H1 (cell line): ENCODE data around the gene GLIS2. TPM values are rescaled to one million over a fixed set of nuclear protein-coding genes. Genes with fewer than 3 reads are reported as not detected.

Experiments used
- CTCF ChIA-PET: fragments of 300-600 bp; sonication (Branson Sonifier 250); formaldehyde crosslinking; loops from one replicate; lab custom pipeline; 2021; ENCODE audit not compliant: partially characterized antibody; lab: Charles Lee
- POLR2A ChIA-PET: fragments of 300-600 bp; sonication (Branson Sonifier 250); formaldehyde crosslinking; loops from one replicate; lab custom pipeline; 2021; ENCODE audit warnings: inconsistent platforms; ENCODE audit not compliant: partially characterized antibody; lab: Charles Lee
- DNase-seq, 2 experiments: peaks; one replicate each; pipeline versions ENCODE4 v3.0.0 to v3.0.0-alpha.2; 2010 to 2022; ENCODE audit warnings: low spot score in 2 of 2, low read depth in 1 of 2, mixed read lengths in 1 of 2
- FAIRE-seq: peaks from 2 replicates; lab custom pipeline; 2011; peaks lifted over from hg19 to GRCh38; lab: Jason Lieb, UNC
- H2AFZ ChIP-seq: 2 replicates; pipeline ENCODE4 v1.8.1; 2012; ENCODE audit warnings: low read length, inconsistent platforms
- H2AK5ac ChIP-seq: 2 replicates; pipeline ENCODE4 v1.6.1; 2013; ENCODE audit warnings: low read depth, low read length
- H2BK120ac ChIP-seq: replicated peaks from 2 replicates; pipeline ENCODE3; 2013; ENCODE audit warnings: low read depth, low read length, inconsistent platforms
- H2BK12ac ChIP-seq: 2 replicates; pipeline ENCODE4 v1.6.1; 2013; ENCODE audit warnings: low read depth, low read length
- H2BK15ac ChIP-seq: 2 replicates; pipeline ENCODE4 v1.6.1; 2013; ENCODE audit warnings: low read length
- H2BK20ac ChIP-seq: 2 replicates; pipeline ENCODE4 v1.6.1; 2013; ENCODE audit warnings: low read length
- H2BK5ac ChIP-seq: 2 replicates; pipeline ENCODE4 v1.6.1; 2013; ENCODE audit warnings: low read depth, low read length
- H3K14ac ChIP-seq: 2 replicates; pipeline ENCODE4 v1.6.1; 2013; ENCODE audit warnings: inconsistent platforms; ENCODE audit not compliant: insufficient read length
- H3K18ac ChIP-seq: 2 replicates; pipeline ENCODE4 v1.6.1; 2013; ENCODE audit warnings: low read length; ENCODE audit errors: extremely low read depth
- H3K23ac ChIP-seq: 2 replicates; pipeline ENCODE4 v1.6.1; 2013; ENCODE audit warnings: inconsistent platforms; ENCODE audit not compliant: insufficient read length
- H3K23me2 ChIP-seq: 2 replicates; pipeline ENCODE4 v1.6.1; 2013; ENCODE audit warnings: low read depth, low read length
- H3K27ac ChIP-seq: 2 replicates; pipeline ENCODE4 v1.6.1; 2011; ENCODE audit warnings: low read depth, low read length, inconsistent platforms
- H3K27me3 ChIP-seq, 4 experiments: replicated peaks in 1 of 4; 1 replicate in 1 of 4; 2 replicates in 3 of 4; pipeline versions ENCODE4 v1.6.1 to v1.8.1; 2011 to 2013; ENCODE audit warnings: low read length in 3 of 4, mild to moderate bottlenecking in 3 of 4, inconsistent platforms in 2 of 4, mixed read lengths in 2 of 4, moderate library complexity in 1 of 4; ENCODE audit not compliant: control insufficient read depth in 3 of 4, insufficient read depth in 3 of 4; ENCODE audit errors: extremely low read depth in 1 of 4
- H3K36me3 ChIP-seq, 4 experiments: 2 replicates each; pipeline versions ENCODE4 v1.6.1 to v1.8.1; 2011 to 2013; ENCODE audit warnings: mild to moderate bottlenecking in 4 of 4, low read length in 3 of 4, moderate library complexity in 2 of 4, control low read depth in 1 of 4, inconsistent platforms in 1 of 4; ENCODE audit not compliant: insufficient read depth in 4 of 4, control insufficient read depth in 2 of 4
- H3K4ac ChIP-seq: replicated peaks from 2 replicates; pipeline ENCODE3; 2013; ENCODE audit warnings: low read length, low read depth, mixed read lengths, inconsistent platforms; ENCODE audit not compliant: insufficient read length
- H3K4me1 ChIP-seq, 4 experiments: replicated peaks in 1 of 4; 1 replicate in 1 of 4; 2 replicates in 3 of 4; pipeline versions ENCODE4 v1.6.1 to v1.8.1; 2011 to 2013; ENCODE audit warnings: low read length in 3 of 4, inconsistent platforms in 2 of 4, mixed read lengths in 1 of 4; ENCODE audit not compliant: insufficient read depth in 4 of 4, control insufficient read depth in 3 of 4
- H3K4me2 ChIP-seq, 2 experiments: 2 replicates each; pipeline versions ENCODE4 v1.6.1 to v1.8.1; 2011 to 2013; ENCODE audit warnings: low read depth in 2 of 2, low read length in 2 of 2, control low read depth in 1 of 2, inconsistent platforms in 1 of 2, mild to moderate bottlenecking in 1 of 2; ENCODE audit not compliant: insufficient read depth in 1 of 2
- H3K4me3 ChIP-seq, 4 experiments: fragments of 200-600, 300-600 bp in 1 of 4; sonication (generic), shearing (Covaris generic), sonication (Bioruptor Twin) in 1 of 4; 2 replicates each; pipeline versions ENCODE4 v1.5.1 to v1.8.1; 2011 to 2016; ENCODE audit warnings: low read length in 4 of 4, low read depth in 3 of 4, control low read depth in 2 of 4, inconsistent platforms in 2 of 4, mild to moderate bottlenecking in 2 of 4, mixed read lengths in 1 of 4, moderate library complexity in 1 of 4; ENCODE audit not compliant: insufficient read depth in 2 of 4; ENCODE audit errors: extremely low read depth in 1 of 4
- H3K56ac ChIP-seq: replicated peaks from 2 replicates; pipeline ENCODE3; 2013; ENCODE audit warnings: low read depth, mild to moderate bottlenecking, mixed read lengths, low read length, inconsistent platforms; ENCODE audit not compliant: insufficient read length
- H3K79me1 ChIP-seq: 2 replicates; pipeline ENCODE4 v1.6.1; 2013; ENCODE audit warnings: low read depth, low read length, control low read depth
- H3K79me2 ChIP-seq, 2 experiments: 2 replicates each; pipeline versions ENCODE4 v1.6.1 to v1.8.1; 2012 to 2013; ENCODE audit warnings: low read length in 2 of 2, mild to moderate bottlenecking in 2 of 2, inconsistent platforms in 1 of 2; ENCODE audit not compliant: insufficient read depth in 2 of 2, control insufficient read depth in 1 of 2
- H3K9ac ChIP-seq, 4 experiments: replicated peaks in 1 of 4; 1 replicate in 1 of 4; 2 replicates in 3 of 4; pipeline versions ENCODE4 v1.6.1 to v1.8.1; 2011 to 2013; ENCODE audit warnings: low read depth in 3 of 4, low read length in 3 of 4, control low read depth in 2 of 4, mild to moderate bottlenecking in 2 of 4, moderate library complexity in 2 of 4, inconsistent platforms in 1 of 4; ENCODE audit errors: extremely low read depth in 1 of 4
- H3K9me3 ChIP-seq, 2 experiments: 2 replicates each; pipeline versions ENCODE4 v1.6.1 to v1.8.1; 2012 to 2013; ENCODE audit warnings: mild to moderate bottlenecking in 2 of 2, moderate library complexity in 2 of 2, control low read depth in 1 of 2, inconsistent platforms in 1 of 2, low read depth in 1 of 2, low read length in 1 of 2, mixed read lengths in 1 of 2; ENCODE audit not compliant: insufficient read depth in 2 of 2
- H4K20me1 ChIP-seq, 2 experiments: replicated peaks in 1 of 2; 2 replicates each; pipeline versions ENCODE3 to v1.8.1; 2011 to 2013; ENCODE audit warnings: inconsistent platforms in 2 of 2, low read length in 2 of 2, mild to moderate bottlenecking in 1 of 2; ENCODE audit not compliant: insufficient read depth in 2 of 2, control insufficient read depth in 1 of 2
- H4K5ac ChIP-seq: 2 replicates; pipeline ENCODE4 v1.6.1; 2013; ENCODE audit warnings: low read length, low read depth, mixed read lengths, inconsistent platforms; ENCODE audit not compliant: insufficient read length
- H4K8ac ChIP-seq: 2 replicates; pipeline ENCODE4 v1.8.0; 2013; ENCODE audit warnings: mild to moderate bottlenecking, moderate library complexity, low read length, inconsistent platforms; ENCODE audit not compliant: insufficient read depth; ENCODE audit errors: extremely low read depth
- H4K91ac ChIP-seq: replicated peaks from 2 replicates; pipeline ENCODE3; 2013; ENCODE audit warnings: low read length, mixed read lengths, inconsistent platforms; ENCODE audit not compliant: insufficient read length
- BACH1 ChIP-seq: IDR thresholded peaks from 2 replicates; pipeline ENCODE4 v1.6.1; 2012; ENCODE audit warnings: low read length, improper control_type of control experiment
- CEBPB ChIP-seq: IDR thresholded peaks from 2 replicates; pipeline ENCODE4 v1.6.1; 2012; ENCODE audit warnings: low read depth, low read length
- JUN ChIP-seq: IDR thresholded peaks from 2 replicates; pipeline ENCODE4 v1.6.1; 2011; ENCODE audit warnings: low read depth, mild to moderate bottlenecking, improper control_type of control experiment, low read length
- NANOG ChIP-seq: IDR thresholded peaks from 2 replicates; pipeline ENCODE4 v1.6.1; 2011; ENCODE audit warnings: low read length, low read depth, mild to moderate bottlenecking, inconsistent platforms; ENCODE audit not compliant: insufficient read depth, poor library complexity, severe bottlenecking
- NRF1 ChIP-seq: IDR thresholded peaks from 2 replicates; pipeline ENCODE4 v1.6.1; 2011; ENCODE audit warnings: mild to moderate bottlenecking, low read depth, low read length, improper control_type of control experiment
- POU5F1 ChIP-seq: IDR thresholded peaks from 2 replicates; pipeline ENCODE4 v1.6.1; 2011; ENCODE audit warnings: low read depth, mild to moderate bottlenecking, low read length, moderate library complexity
- RAD21 ChIP-seq, 2 experiments: IDR thresholded peaks in 1 of 2; conservative IDR thresholded peaks in 1 of 2; 2 replicates each; pipeline ENCODE4 v1.6.1; 2011; ENCODE audit warnings: low read depth in 2 of 2, low read length in 2 of 2, improper control_type of control experiment in 1 of 2, inconsistent platforms in 1 of 2, mild to moderate bottlenecking in 1 of 2, moderate library complexity in 1 of 2
- RBBP5 ChIP-seq: IDR thresholded peaks from 2 replicates; pipeline ENCODE4 v1.7.1; 2012; ENCODE audit warnings: low read depth, mild to moderate bottlenecking, inconsistent platforms, low read length, moderate library complexity, borderline replicate concordance
- RFX5 ChIP-seq: IDR thresholded peaks from 2 replicates; pipeline ENCODE4 v1.6.1; 2011; ENCODE audit warnings: low read depth, low read length, improper control_type of control experiment, borderline replicate concordance
- RNF2 ChIP-seq: fragments of 200-900, 300-1000 bp; sonication (generic); IDR thresholded peaks from 2 replicates; pipeline ENCODE4 v1.7.1; 2016; ENCODE audit warnings: borderline replicate concordance, low read depth, mild to moderate bottlenecking, antibody characterized with exemption, low read length; ENCODE audit not compliant: poor library complexity, severe bottlenecking; ENCODE audit errors: missing control alignments
- SRF ChIP-seq: IDR thresholded peaks from 2 replicates; pipeline ENCODE4 v1.6.1; 2011; ENCODE audit warnings: mild to moderate bottlenecking, low read depth, low read length, moderate library complexity
- YY1 ChIP-seq: IDR thresholded peaks from 2 replicates; pipeline ENCODE4 v1.6.1; 2011; ENCODE audit warnings: low read depth, mild to moderate bottlenecking, low read length
- whole genome bisulfite sequencing, 2 experiments: shearing (Covaris generic) in 1 of 2; methylation state at CpG; one replicate each; pipeline versions ENCODE4 v1.1.6 to v1.1.7; 2013 to 2015; ENCODE audit warnings: low lambda C conversion rate in 2 of 2, mixed read lengths in 2 of 2, inconsistent platforms in 1 of 2, low coverage in 1 of 2, missing lambda C conversion rate in 1 of 2; ENCODE audit not compliant: insufficient replicate concordance in 2 of 2, insufficient coverage in 1 of 2, insufficient read length in 1 of 2; ENCODE audit errors: extremely low coverage in 1 of 2, missing lambda C conversion rate in 1 of 2; 5-methylcytosine and 5-hydroxymethylcytosine counted together
- polyA plus RNA-seq, 7 experiments: library from polyadenylated mRNA; depleted of rRNA in 3 of 7; stranded (reverse) in 5 of 7; unstranded in 2 of 7; fragments of >200 nt in 5 of 7; fragments of 200-250 nt in 2 of 7; gene quantifications; 1 replicate in 5 of 7; 2 replicates in 1 of 7; 4 replicates in 1 of 7; pipeline versions ENCODE4 v1.2.1 to v1.2.3, GENCODE V29; 2011 to 2013; ENCODE audit warnings: missing spikeins in 2 of 7, mixed read lengths in 2 of 7
- total RNA-seq: library from RNA; stranded (reverse); fragmentation: NEBNext Ultra II Directional; extraction: Animal tissue kit (Norgen Biotek cat#: 25700); gene quantifications from 2 replicates; pipeline ENCODE4 v1.2.1, GENCODE V29; 2021

GLIS2 gene
- total and polyA plus RNA-seq, 2 of the 8 experiments (the other 6 are each of a cell fraction or from before 2014, with no cell fraction given): 4.3 to 17.4 TPM

DNA sequence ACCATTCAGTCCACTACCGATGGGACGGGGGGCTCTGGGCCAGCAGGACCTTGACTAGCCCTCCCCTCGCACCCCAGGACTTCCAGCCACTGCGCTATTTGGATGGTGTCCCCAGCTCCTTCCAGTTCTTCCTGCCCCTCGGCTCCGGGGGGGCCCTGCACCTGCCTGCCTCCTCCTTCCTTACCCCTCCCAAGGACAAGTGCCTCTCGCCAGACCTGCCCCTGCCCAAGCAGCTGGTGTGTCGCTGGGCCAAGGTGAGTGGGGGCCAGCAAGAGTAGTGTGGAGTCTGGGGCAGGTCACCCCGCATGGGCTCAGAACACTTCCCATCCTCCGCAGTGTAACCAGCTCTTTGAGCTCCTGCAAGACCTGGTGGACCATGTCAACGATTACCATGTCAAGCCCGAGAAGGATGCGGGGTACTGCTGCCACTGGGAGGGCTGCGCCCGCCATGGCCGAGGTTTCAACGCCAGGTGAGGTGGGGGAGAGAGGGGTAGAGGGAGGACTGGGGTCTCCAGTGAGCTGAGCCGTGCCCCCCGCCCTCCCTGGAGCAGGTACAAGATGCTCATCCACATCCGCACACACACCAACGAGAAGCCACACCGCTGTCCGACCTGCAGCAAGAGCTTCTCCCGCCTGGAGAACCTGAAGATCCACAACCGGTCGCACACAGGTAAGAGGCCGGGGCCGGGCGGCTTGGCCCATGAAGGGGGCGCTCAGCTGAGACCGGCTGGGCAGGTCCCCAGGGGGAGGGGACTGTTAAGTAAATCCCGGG lies 19.0 kb downstream of the GLIS2 start:
- Histone ChIP-seq H4K8ac (no peak overlapping the region), H3K79me1 (peaks cover 3% of the 10 kb centered on the region), H4K91ac (no peak overlapping the region), H4K20me1 (peaks cover 9 to 23% of the 10 kb centered on the region in 2 experiments), H2BK20ac (no peak overlapping the region), H3K14ac (no peak overlapping the region), H2BK5ac (no peak overlapping the region), H2BK120ac (no peak overlapping the region), H3K9ac (no peak overlapping the region), H3K4me3 (no peak overlapping the region), H3K27me3 (no peaks in the 10 kb centered on the region), H3K4ac (no peak overlapping the region), H2AFZ (no peak overlapping the region), H3K56ac (no peak overlapping the region), H3K18ac (no peak overlapping the region), H2AK5ac (no peak overlapping the region), H3K27ac (no peak overlapping the region), H3K4me1 (no peaks in the 10 kb centered on the region; a peak in 3 of 7 replicates), H3K9me3 (no peaks in the 10 kb centered on the region), H4K5ac (no peak overlapping the region), H2BK12ac (no peak overlapping the region), H2BK15ac (no peak overlapping the region), H3K36me3 (peaks cover 0 to 6% (median 2%) of the 10 kb centered on the region in 4 experiments; a peak in 4 of 8 replicates), H3K23ac (no peak overlapping the region), H3K4me2 (no peak overlapping the region), H3K79me2 (0 out of 4 replicates have a peak, but pooled peaks cover 0 to 3% of the 10 kb centered on the region in 2 experiments), H3K23me2 (no peaks in the 10 kb centered on the region)
- POLR2A ChIA-PET: interaction anchor here (0.6 to 16.2 kb wide), 10 partner anchors 9 to 70 kb away, joined by 3 to 154 read pairs (median 5); partner anchors contain the start of genes PAM16 and TFAP4
- DNase-seq (no peak), FAIRE-seq (no peak)
- CTCF ChIA-PET: interaction anchor here (0.6 to 17.1 kb wide), 17 partner anchors 9 to 808 kb away, joined by 3 to 211 read pairs (median 5); partner anchors contain the start of gene PAM16
- 90% methylated on average over 32 of the region's 32 CpGs; no CpG with 5 or more reads in 1 of the 2 experiments for WGBS, 2 experiments
- TF ChIP-seq CEBPB (no peak), YY1 (no peak), BACH1 (no peak), POU5F1 (no peak), RBBP5 (no peak), NRF1 (no peak), NANOG (no peak), SRF (no peak), RFX5 (no peak), RNF2 (no peak), RAD21 (IDR thresholded peaks at IDR 0.05 in 1 of 2, conservative IDR thresholded peaks at IDR 0.05 in 1 of 2; ENCODE audit: low read depth in 2 of 2, low read length in 2 of 2) (no peak), JUN (no peak)
